SHP77 treated with DMSO at 0.1 percent for 48 hours (cell line): ENCODE measurements around the gene ZNF668.
"Not testable (repeated sequence)": the region's sequence is repeated elsewhere in the genome, so short reads cannot be mapped to it uniquely, and the experiment has no call there.

Experiments used
- DNase-seq: peaks from one replicate; lab custom pipeline; 2025; lab: John Stamatoyannopoulos, UW

The ZNF668 gene

DNA sequence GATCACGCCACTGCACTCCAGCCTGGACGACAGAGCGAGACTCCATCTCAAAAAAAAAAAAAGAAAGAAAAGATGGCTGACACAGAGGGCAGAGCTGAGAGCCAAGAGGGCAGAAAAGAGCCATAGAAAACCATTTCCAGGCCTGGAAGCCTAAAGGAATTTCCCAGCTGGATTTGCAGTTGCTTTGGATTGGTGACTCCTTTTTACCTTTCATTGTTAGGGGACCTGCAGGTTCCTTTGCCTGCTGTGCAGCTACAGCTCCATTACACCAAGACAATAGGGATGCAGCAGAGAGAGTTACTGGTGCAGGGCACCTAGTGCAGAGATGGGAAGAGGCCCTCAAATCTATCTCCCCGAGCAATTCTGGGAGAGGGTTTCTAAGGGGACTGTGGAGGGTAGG lies 18.4 kb downstream of the ZNF668 start:
- DNase-seq: no peak

DNA sequence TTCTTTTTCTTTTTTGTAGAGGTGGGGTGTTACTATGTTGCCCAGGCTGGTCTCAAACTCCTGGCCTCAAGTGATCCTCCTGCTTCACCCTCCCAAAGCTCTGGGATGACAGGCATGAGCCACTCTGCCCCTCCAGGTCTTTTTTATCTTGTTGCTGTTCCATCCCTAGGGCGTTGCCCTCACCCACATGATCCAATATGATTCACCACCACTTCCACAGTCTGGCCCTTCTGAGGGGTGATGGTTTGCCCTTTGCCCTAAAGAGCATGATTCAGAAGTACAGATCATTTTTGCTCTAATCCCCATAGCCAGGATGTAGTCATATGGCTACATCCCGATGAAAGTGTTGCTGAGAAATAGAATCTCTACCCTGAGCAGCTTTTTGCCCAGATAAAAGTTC lies 21.9 kb downstream of the ZNF668 start:
- DNase-seq: no peak

DNA sequence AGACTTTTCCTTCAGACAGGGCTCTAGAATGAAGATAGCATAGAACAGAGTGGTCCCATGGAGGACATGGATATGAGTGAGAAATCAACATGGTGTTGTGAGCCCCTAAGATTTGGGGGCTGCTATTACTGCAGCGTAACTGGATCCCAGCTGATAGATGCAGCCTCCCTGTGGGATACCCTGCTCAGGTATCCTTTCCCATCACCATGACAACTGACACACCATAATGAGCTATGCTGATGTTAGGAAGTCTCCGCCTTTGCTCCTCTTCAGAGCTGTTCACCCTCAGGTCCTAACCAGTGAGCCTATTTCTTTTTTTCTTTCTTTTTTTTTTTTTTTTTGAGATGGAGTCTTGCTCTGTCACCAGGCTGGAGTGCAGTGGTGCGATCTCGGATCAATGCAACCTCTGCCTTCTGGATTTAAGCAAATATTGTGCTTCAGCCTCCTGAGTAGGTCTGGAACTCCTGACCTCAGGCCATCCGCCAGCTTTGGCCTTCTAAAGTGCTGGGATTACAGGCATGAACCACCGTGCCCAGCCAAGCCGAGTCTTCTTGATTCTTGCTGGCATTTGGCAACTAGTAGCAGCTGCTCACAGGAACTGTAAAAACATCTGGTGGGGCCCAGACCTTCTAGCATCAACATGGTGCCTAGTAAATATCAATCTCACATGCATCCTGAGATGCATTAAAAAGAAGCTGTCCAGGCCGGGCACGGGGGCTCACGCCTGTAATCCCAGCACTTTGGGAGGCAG lies 23.6 kb downstream of the ZNF668 start:
- DNase-seq: no peak

DNA sequence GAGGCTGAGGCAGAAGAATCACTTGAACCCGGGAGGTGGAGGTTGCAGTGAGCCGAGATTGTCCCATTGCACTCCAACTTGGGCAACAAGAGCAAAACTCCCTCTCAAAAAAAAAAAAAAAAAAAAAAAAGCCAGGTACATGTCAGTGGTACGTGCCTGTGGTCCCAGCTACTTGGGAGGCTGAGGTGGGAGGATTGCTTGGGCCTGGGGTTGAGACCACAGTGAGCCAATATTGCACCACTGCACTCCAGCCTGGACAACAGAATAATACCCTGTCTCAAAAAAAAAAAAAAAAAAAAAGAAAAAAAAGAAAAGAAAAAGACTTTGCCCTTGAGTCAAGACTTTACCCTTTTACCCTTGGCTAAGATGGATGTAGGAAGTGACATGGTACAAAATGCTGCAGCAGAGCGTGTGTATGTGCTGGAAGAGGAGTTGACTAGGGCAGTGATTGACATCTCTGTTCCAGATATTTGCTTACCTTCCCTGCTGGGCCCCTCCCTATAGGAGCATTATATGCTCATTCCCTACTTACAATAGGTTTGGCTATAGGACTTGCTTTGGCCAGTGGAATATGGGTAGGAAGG lies 30.1 kb downstream of the ZNF668 start:
- DNase-seq: no peak

DNA sequence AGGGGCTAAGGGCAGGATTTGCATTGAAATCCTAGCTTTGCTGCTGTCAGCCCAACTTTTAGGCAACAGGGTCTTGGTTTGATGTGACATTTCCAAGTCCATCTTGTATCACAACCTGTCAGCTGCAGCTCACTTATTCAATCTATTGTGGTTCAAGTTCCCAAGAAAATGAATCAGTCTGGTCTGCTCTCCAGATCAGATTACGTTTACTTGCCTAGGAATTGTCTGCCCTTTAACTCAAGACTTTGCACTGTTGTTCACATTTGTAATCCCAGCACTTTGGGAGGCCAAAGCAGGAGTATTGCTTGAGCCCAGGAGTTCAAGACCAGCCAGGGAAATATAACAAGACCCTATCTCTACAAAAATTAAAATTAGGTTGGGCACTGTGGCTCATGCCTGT lies 30.7 kb downstream of the ZNF668 start:
- DNase-seq: no peak

DNA sequence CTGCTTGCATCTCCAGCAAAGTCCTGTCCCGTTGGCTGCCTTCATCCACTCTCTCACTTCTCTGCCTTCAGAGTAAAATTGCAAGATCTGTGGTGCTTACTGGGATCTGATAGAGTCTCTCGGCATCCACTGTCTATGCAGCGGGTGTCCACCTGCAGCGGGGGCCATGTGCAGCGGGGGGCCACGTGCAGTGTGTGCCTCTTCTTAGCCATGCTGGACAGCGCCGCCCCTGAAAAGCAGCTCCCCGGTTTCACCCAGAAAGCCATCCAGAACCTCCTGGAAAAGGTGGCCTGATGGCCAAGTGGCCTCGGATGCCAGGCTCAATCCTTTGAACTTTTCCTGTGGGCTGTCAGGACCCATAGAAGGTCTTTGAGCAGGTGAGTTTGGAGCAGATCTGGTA lies 31.2 kb downstream of the ZNF668 start:
- DNase-seq: no peak

DNA sequence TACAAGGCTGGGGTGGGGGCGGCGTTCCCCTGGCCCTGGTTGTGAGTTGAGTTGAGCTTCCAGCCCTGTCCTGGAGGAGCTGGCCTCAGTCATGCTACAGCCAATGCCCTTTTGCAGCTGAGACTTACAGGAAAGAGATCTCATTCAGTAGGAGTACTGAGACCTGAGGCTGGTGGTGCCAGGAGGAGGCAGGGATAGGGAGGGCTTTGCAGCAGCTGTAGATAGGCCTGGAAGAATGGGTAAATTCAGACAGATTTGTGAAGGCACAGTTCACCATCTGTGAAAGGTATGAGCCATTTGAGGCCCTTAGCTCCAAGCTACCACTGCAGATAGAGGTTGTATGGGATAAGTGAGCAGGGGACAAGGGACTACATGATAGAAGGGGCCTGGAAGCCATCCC lies 35.0 kb downstream of the ZNF668 start:
- DNase-seq: no peak

DNA sequence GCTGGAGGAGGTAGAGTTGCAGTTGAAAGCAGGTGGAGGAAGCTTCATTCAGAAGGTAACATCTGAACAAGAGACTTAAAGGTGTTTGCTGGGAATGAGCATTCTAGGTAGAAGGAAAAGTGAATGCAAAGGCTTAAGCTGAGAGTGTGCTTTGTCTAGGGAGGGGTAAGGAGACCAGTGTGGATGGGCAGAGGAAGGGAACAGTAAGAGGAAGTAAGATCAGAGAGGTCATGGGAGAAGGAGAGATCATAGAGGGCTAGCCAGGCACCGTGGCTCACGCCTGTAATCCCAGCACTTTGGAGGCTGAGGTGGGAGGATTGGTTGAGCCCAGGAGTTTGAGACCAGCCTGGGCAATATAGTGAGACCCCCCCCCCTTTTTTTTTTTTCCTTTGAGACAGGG lies 37.3 kb downstream of the ZNF668 start:
- no peak for DNase-seq

DNA sequence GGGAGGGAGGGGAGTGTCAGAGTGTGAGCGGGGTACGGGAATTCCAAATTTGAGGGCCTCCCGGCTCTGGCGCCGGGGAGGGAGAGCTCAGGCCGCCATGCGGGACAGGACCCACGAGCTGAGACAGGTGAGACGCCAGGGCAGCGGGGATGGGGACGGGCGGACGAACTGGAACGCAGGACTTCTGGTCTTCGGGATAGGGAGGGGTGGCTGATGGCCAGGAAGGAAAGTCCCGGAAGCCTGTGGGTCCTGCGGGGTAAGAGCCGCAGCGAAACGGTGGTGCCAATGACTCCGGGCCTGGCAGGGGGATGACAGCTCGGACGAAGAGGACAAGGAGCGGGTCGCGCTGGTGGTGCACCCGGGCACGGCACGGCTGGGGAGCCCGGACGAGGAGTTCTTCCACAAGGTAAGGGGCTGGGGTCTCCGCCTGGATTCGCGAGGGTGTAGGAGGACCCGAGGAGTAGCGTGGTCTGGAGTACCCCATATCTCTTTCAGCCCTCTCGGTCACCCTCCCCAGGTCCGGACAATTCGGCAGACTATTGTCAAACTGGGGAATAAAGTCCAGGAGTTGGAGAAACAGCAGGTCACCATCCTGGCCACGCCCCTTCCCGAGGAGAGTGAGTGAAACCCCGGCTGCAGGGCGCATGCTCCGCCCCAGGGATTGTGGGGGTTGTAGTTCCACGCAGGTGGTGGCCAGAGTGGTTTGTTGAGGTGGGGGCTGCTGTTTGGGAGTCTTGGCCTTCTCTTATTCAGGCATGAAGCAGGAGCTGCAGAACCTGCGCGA lies 40.1 kb downstream of the ZNF668 start:
- peak; percentile 71 for DNase-seq

DNA sequence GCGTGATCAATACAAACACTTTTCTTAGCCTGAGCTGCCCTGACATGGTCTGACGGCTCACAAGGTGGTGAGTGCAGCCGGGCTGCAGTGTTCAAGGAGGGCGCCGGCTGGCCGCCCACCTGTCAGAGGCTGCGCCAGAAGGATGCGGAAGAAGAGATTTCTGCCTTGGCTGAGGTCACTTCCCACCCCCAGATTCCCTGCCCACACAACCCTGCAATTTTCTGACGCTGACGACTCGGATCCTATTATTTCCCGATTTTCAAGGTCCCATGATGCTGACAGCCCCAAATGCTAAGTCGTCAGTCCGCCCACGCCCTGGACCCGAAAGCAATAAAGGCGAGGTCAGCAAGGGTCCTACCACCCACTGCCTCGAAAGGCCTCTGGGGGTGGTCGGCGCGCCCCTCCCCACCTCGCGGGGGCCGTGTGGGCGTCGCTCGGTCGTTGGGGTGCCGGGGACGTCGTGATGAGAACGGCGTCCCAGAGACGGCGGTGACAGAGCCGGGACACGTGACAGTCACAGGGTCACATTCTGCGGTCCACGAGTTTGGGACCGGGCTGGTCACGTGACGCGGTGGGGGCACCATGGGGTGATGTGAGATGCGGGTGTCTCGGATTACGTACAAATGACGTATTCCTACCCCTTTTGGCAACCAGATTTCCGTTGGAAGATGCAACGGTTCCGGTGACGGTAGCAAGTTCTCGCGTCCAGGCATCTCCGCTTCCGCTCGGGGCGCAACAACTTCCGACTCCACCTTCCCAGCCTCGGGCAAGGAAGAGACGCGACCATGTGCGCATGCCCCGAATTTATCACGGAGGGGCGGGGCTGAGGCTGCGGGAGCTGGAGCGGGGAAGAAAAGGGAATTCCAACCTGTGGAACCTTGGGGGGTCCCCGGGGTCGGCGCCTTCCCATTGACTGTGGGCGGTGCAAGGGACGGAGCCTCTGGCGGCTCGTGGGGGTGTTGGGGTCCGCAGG lies 41.0 kb downstream of the ZNF668 start, which contains the start of gene STX4:
Gene STX4 (plus strand): TSS at position 823 of the 973 bp plus-strand sequence. CDS start 248 bp downstream, outside the sequence.
- DNase-seq: peak; percentile 86

DNA sequence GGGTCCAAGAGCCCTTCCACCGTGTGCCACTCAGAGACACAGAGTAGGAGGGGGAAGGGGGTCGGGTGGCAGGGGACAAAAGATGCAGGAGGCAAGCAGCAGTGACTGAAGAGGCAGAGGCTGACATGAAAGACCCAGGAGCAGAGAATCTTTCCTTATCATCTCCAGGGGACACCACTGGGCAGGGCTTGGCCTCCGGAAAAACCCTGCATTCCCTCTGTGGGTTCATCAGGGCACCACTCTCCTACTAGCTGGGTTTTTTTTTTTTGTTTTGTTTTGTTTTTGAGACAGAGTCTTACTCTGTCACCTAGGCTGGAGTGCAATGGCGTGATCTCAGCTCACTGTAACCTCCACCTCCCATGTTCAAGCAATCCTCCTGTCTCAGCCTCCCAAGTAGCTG lies 42.8 kb downstream of the ZNF668 start:
- no peak for DNase-seq

DNA sequence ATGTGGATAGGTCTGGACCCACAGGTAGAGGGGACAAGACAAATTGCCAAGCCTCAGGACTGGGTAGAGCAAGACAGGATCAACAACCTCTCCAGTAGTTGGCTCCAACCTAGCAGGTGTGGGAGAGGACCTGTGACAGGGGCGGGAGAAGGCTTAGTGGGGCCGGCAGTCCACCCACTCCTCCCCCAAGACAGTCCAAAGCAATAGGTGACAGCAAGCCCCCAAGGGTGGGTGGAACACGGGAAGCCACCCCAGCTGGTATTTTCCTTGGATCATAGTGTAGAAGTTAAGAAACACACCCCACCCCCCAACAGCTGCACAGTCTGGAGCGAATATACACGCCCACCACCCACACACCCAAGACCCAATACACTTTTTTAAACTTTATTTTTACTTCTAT lies 44.8 kb downstream of the ZNF668 start:
- DNase-seq: no peak

DNA sequence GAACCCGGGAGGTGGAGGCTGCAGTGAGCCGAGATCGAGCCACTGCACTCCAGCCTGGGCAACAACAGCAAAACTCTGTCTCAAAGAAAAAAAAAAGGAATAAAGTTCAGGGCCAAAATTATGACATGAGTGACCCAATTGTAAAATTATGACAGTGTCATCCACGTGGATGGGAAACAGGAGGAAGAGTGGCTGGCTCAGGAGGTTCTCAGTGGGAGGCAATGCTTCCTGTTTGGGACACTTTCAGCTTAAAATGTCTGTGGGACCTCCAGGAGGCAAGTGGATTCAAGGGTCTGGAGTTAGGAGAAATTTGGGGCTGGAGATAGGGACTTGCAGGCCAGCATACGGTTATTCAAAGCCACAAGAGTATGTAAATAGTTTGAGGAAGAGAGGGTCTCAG lies 48.7 kb downstream of the ZNF668 start:
- DNase-seq: no peak

DNA sequence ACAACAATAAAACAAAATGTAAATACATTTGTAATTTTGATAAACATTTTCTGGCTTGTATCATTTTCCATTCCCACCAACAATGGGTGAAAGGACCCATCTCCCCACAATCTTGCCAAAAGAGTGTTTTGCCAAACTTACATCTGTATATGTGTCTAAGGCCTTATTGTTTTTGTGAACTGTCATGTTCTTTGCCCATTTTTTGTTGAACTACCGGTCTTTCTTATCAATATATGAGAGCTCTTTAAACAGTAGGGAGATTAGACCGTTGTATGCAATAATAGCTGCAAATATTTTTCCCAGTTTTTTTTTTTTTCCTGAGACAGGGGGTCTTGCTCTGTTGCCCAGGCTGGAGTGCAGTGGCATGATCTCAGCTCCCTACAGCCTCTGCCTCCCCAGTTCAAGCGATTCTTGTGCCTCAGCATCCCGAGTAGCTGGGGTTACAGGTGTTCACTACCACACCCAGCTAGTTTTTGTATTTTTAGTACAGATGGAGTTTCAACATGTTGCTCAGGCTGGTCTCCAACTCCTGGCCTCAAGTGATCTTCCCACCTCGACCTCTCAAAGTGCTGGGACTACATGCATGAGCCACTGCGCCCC lies 50.3 kb downstream of the ZNF668 start:
- no peak for DNase-seq

DNA sequence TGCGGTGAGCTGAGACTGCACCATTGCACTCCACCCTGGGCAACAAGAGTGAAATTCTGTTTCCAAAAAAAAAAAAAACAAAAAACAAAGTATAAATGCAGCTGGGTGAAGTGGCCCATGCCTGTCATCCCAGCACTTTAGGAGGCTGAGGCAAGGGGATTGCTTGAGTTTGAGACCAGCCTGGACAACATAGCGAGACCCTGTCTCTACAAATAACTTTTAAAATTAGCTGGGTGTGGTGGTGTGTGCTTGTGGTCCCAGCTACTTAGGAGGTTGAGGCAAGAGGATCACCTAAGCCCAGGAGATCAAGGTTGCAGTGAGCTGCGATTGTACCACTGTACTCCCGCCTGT lies 50.8 kb downstream of the ZNF668 start:
- no peak for DNase-seq

DNA sequence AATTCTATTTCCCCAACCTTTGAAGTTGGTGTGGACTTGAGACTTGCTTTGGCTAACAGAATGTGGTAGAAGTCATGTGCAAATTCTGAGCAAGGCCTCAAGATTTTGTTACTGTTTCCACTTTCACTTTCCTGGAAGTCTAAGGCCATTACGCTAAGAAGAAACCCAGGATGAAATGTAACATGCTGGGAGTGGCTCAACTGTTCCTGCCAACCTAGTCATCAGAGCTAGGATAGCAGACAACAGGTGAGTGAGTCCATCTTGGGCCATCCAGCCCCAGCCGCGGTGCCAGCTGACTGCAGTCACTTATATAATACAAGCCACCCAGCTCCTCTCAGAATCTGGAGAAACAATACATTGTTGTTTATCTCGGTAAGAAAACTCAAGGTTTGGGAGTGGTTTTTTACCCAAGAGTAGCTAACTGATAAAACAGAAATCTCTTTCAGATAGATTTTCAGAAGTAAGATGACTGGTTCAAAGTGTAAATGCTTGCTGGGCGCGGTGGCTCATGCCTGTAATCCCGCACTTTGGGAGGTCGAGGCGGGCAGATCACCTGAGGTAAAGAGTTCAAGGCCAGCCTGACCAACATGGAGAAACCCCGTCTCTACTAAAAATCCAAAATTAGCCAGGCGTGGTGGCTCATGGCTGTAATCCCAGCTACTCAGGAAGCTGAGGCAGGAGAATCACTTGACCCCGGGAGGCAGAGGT lies 51.3 kb downstream of the ZNF668 start:
- no peak for DNase-seq

DNA sequence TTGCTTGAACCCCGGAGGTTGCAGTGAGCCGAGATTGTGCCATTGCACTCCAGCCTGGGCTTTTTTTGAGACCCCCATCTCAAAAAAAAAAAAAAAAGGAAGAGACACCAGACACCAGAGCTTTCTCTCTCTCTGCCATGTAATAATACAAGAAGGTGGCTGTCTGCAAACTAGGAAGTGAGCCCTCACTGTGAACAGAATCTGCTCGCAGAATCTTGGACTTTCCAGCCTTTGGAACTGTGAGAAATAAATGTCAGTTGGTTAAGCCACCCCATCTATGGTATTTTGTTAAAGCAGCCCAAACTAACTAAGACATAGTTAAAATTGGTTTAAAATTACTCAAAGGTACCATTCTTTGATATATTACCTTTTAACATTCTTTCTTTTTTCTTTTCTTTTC lies 53.5 kb downstream of the ZNF668 start:
- DNase-seq: no peak

DNA sequence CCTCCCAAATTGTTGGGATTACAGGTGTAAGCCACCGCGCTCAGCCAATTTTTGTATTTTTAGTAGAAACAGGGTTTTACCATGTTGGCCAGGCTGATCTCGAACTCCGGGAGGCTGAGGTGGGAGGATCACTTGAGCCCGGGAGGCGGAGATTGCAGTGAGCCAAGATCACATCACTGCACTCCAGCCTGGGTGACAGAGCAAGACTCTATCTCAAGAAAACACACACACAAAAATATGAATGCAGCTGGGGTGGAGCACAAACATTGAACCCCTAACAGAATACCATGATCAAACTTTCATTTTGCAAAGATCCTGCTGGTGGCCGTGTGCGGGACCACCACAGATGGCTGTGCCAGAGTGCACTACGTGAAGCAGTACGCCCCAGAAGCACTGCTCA lies 56.3 kb downstream of the ZNF668 start:
- DNase-seq: not testable (repeated sequence)

DNA sequence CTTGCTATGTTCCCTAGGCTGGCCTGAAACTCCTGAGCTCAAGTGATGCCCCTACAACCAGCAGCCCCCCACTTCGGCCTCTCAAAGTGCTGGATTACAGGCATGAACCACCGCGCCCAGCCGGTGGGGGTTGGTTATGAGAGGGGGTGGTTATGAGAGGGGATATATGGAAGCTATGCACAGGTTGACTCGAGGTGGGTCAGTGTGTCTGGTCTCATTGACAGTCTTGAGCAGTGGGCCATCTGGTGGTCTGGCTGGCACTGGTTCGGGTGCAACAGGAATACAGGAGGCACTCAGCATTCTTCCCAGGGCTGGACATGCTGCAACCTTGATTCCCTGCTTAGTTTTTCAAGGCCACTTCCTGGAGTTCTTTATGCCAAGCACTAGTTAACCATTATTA lies 58.0 kb downstream of the ZNF668 start:
- no peak for DNase-seq

DNA sequence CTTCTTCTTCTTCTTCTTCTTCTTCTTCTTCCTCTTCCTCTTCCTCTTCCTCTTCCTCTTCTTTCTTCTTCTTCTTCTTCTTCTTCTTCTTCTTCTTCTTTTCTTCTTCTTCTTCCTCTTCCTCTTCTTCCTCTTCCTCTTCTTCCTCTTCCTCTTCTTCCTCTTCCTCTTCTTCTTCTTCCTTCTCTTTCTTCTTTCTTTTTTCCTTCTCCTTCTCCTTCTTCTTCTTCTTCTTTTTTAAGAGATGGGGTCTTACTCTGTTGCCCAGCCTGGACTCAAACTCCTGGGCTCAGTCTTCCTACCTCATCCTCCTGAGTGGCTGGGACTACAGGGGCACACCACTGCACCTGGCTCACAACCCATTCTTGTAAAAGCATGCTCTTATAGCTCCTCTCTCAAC lies 60.7 kb downstream of the ZNF668 start:
- not testable (repeated sequence) for DNase-seq

DNA sequence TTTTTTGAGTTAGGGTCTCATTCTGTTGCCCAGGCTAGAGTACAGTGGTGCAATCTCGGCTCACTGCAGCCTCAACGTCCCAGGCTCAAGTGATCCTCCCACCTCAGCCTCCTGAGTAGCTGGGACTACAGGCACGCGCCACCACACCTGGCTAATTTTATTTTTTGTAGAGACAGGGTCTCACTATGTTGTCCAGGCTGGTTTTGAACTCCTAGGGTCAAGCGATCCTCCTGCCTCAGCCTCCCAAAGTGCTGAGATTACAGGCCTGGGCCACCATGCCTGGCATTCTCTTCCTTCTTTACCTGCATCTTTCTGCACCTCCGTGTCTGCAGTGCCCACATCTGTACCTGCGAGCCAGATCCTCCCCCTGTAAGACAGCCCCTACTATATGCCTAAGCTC lies 62.2 kb downstream of the ZNF668 start:
- DNase-seq: not testable (repeated sequence)
